Lung (tissue), 12 donors: ENCODE measurements around the gene ANKRD6. TPM values are rescaled to one million over a fixed set of nuclear protein-coding genes. Genes with fewer than 3 reads are reported as not detected.
A peak's percentile ranks its signal among the peaks of the same experiment; 100 is the strongest.

Source experiments
- ATAC-seq: fragments of 200-7000 bp; cut with Tn5 transposase; one replicate; pipeline ENCODE4 v1.9.1; 2020; ENCODE audit warnings: moderate number of reproducible peaks; ENCODE audit not compliant: insufficient read depth, low FRiP score
- DNase-seq, 3 donors: peaks; one replicate each; pipeline ENCODE4 v3.0.0-alpha.2; 2013 to 2017
- H3K27ac ChIP-seq, 2 donors: one replicate each; pipeline ENCODE4 v1.5.1; 2013; ENCODE audit warnings: mild to moderate bottlenecking in 2 of 2, moderate library complexity in 2 of 2, control low read depth in 1 of 2, inconsistent platforms in 1 of 2, low read depth in 1 of 2, low read length in 1 of 2
- H3K27me3 ChIP-seq, 3 donors: one replicate each; pipeline ENCODE4 v1.5.1; 2013; ENCODE audit warnings: low read length in 2 of 3; ENCODE audit not compliant: control insufficient read depth in 3 of 3, insufficient read depth in 3 of 3
- H3K36me3 ChIP-seq, 4 donors: one replicate each; pipeline ENCODE4 v1.5.1; 2013; ENCODE audit warnings: low read length in 4 of 4, mild to moderate bottlenecking in 1 of 4, moderate library complexity in 1 of 4; ENCODE audit not compliant: control insufficient read depth in 4 of 4, insufficient read depth in 4 of 4
- H3K4me1 ChIP-seq, 5 donors: one replicate each; pipeline ENCODE4 v1.5.1; 2013; ENCODE audit warnings: low read length in 5 of 5, mild to moderate bottlenecking in 2 of 5, moderate library complexity in 1 of 5; ENCODE audit not compliant: control insufficient read depth in 5 of 5, insufficient read depth in 5 of 5
- H3K4me3 ChIP-seq: one replicate; pipeline ENCODE4 v1.5.1; 2013; ENCODE audit warnings: mild to moderate bottlenecking, control low read depth, moderate library complexity
- H3K9ac ChIP-seq, 2 donors: one replicate each; pipeline ENCODE4 v1.5.1; 2013; ENCODE audit warnings: low read length in 2 of 2, control low read depth in 1 of 2; ENCODE audit not compliant: insufficient read depth in 1 of 2
- H3K9me3 ChIP-seq, 4 donors: one replicate each; pipeline ENCODE4 v1.5.1; 2013; ENCODE audit warnings: low read length in 3 of 4, mild to moderate bottlenecking in 1 of 4, moderate library complexity in 1 of 4; ENCODE audit not compliant: control insufficient read depth in 4 of 4, insufficient read depth in 3 of 4
- CTCF ChIP-seq: IDR thresholded peaks from 2 replicates; pipeline ENCODE4 v1.5.1; 2012; ENCODE audit warnings: mild to moderate bottlenecking; ENCODE audit errors: control extremely low read depth, extremely low read depth
- WGBS, 2 donors: extraction: QIAGEN DNeasy Blood & Tissue Kit; methylation state at CpG; one replicate each; pipeline ENCODE4 v1.1.7; 2013; 5-methylcytosine and 5-hydroxymethylcytosine counted together
- polyA plus RNA-seq, 2 donors: library from polyadenylated mRNA; stranded (reverse); fragments of 200-250 nt; gene quantifications; one replicate each; pipeline ENCODE4 v1.2.1, GENCODE V29; 2013
- total RNA-seq, 2 donors: library from RNA; depleted of rRNA in 1 of 2; stranded (reverse); fragments of >200 nt in 1 of 2; gene quantifications; one replicate each; pipeline ENCODE4 v1.2.1, GENCODE V29; 2014 to 2021
- donor health status: control.
- donor health status: control.
- donor health status: Bipolar disorder and iron deficiency.
- donor health status: healthy.
- donor health status: DM: yes; HTN: yes; CAD: no.

ANKRD6 gene
- total and polyA plus RNA-seq, 4 donors, result 4.4 to 29.4 (median 16.0) TPM

DNA sequence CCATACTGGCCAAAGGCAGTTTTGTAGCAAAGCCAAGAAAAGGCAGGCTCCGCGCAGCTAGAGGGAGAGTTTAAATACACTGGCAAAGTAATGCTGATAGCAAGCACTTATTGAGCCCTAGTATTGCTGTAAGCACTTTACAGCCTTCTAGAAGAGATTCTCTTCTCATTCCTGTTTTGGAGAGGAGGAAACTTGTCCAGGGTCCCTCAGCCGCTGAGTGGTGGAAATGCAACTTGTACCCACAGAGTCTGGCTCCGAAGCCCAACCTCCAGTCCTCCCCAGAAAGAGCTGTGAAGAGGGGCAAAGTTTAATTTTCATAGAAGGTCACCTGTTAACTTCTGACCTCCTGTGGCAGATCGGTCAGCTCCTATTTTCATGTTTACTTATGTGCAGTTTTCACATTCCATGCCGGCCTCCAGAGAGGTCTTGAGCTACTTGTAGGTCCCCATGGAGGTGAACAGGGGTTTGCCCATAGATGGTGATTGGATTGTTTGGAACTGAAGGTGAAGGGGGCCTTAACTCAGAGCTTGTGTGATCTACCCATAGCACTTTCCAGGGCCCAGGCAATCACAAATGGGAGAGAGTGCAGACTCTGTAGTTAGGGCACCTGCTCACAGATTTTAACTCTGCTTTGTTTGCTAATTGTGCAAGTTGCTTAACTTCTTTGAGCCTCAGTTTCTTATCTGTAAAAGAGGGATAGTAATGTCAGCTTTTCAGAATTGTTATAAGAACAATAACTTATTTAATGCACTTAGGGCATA, 134.9 kb downstream of the ANKRD6 start:
- no peak overlapping the region for H3K27ac ChIP-seq
- 72 to 89% methylated on average over 6 of the region's 6 CpGs for WGBS, 2 donors

GRCh38 chr6:89574910-89575561, 142.1 kb downstream of the ANKRD6 start:
- Histone ChIP-seq H3K4me3 (no peak overlapping the region), H3K4me1 (no peaks in the 10 kb centered on the region), H3K9ac (no peak overlapping the region), H3K27me3 (no peaks in the 10 kb centered on the region), H3K27ac (no peak overlapping the region), H3K9me3 (peaks cover 0 to 2% (median 0%) of the 10 kb centered on the region in 4 donors), H3K36me3 (peaks cover 0 to 2% (median 0%) of the 10 kb centered on the region in 4 donors)
- TF ChIP-seq CTCF, result no peak
- DNase-seq, result peak; percentile 33 to 74 (median 46)
- ATAC-seq, result no peak
- WGBS, 2 donors, result 78 to 94% methylated on average over 2 of the region's 2 CpGs

More for the DNA sequence above, 134.9 kb downstream of the ANKRD6 start:
- TF ChIP-seq CTCF, result no peak
- no peak for ATAC-seq
- Histone ChIP-seq H3K27me3 (no peaks in the 10 kb centered on the region), H3K36me3 (no peaks in the 10 kb centered on the region), H3K4me1 (peaks cover 0 to 5% (median 0%) of the 10 kb centered on the region in 5 donors), H3K4me3 (no peak overlapping the region), H3K9me3 (no peaks in the 10 kb centered on the region), H3K9ac (no peak overlapping the region)
- peak in 1 of 3 donors; percentile 39 for DNase-seq

DNA sequence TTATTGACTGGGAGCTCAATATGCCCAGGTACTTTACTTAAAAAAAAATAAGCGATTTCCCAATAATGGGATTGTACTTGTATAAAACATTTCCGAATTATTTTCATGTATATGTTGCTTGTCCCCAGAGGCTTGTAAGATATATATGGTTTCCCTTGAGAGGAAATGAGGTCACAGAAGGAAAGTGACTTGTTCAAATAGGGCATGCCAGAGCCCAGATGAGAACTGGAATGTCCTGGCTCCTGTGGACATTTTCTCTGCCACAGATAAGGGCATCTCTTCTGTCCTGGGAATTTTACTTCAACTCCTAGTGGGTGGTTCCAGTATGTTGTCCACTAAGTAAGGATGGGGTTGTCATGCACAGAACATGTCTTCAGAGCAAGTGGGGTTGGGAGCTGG, 142.6 kb downstream of the ANKRD6 start:
- no peaks in the 10 kb centered on the region for H3K4me1 ChIP-seq
- ATAC-seq (no peak), DNase-seq (no peak)
- H3K9me3 ChIP-seq, result peaks cover 0 to 2% (median 0%) of the 10 kb centered on the region in 4 donors
- H3K27me3 ChIP-seq, result no peaks in the 10 kb centered on the region
- 89 to 93% methylated on average over 2 of the region's 2 CpGs for WGBS, 2 donors
- H3K4me3 ChIP-seq, result no peak overlapping the region
- no peak overlapping the region for H3K27ac ChIP-seq
- no peak overlapping the region for H3K9ac ChIP-seq
- no peak for TF ChIP-seq CTCF
- peaks cover 0 to 2% (median 0%) of the 10 kb centered on the region in 4 donors for H3K36me3 ChIP-seq
